Dendritic cell treated with granulocyte-macrophage colony-stimulating factor and Interleukin-4, amounts not matched to agents 40 ng/mL and 50 ng/mL, for 4 days (primary cell): ENCODE data around the gene MROH8.

Experiments used
- H3K27ac Mint-ChIP-seq: one replicate; pipeline ENCODE4 v1.8.0; 2022; ENCODE audit warnings: mild to moderate bottlenecking, mixed read lengths
- H3K27me3 Mint-ChIP-seq: one replicate; pipeline ENCODE4 v1.8.0; 2022; ENCODE audit warnings: mild to moderate bottlenecking, mixed read lengths
- H3K36me3 Mint-ChIP-seq: one replicate; pipeline ENCODE4 v1.8.0; 2022; ENCODE audit warnings: low read depth, mixed read lengths
- H3K4me1 Mint-ChIP-seq: one replicate; pipeline ENCODE4 v1.8.0; 2022; ENCODE audit warnings: low read depth, mixed read lengths
- H3K4me3 Mint-ChIP-seq: one replicate; pipeline ENCODE4 v1.8.0; 2022; ENCODE audit warnings: mild to moderate bottlenecking, moderate library complexity, mixed read lengths
- H3K9me3 Mint-ChIP-seq: one replicate; pipeline ENCODE4 v1.8.0; 2022; ENCODE audit warnings: mixed read lengths
- intact Hi-C: fragments of 100-400 bp; cut with micrococcal nuclease; formaldehyde crosslinking; loops from one replicate; pipeline ENCODE4 v1.15.0; 2022

Gene MROH8

GRCh38 chr20:37205794-37206193 lies 26.4 kb upstream of the MROH8 start:
- peaks cover 93% of the 10 kb centered on the region for H3K36me3 Mint-ChIP-seq
- no peaks in the 10 kb centered on the region for H3K27me3 Mint-ChIP-seq
- H3K9me3 Mint-ChIP-seq: no peaks in the 10 kb centered on the region
- intact Hi-C loops: no loop called here
- H3K4me1 Mint-ChIP-seq: no peaks in the 10 kb centered on the region
- no peak overlapping the region for H3K4me3 Mint-ChIP-seq
- H3K27ac Mint-ChIP-seq: no peak overlapping the region

GRCh38 chr20:37205130-37205529 lies 25.8 kb upstream of the MROH8 start:
- H3K27me3 Mint-ChIP-seq: no peaks in the 10 kb centered on the region
- intact Hi-C loops: no loop called here
- no peaks in the 10 kb centered on the region for H3K4me1 Mint-ChIP-seq
- H3K36me3 Mint-ChIP-seq: peaks cover 94% of the 10 kb centered on the region
- no peak overlapping the region for H3K27ac Mint-ChIP-seq
- H3K9me3 Mint-ChIP-seq: no peaks in the 10 kb centered on the region
- H3K4me3 Mint-ChIP-seq: no peak overlapping the region

- H3K4me1 Mint-ChIP-seq: no peaks in the 10 kb centered on the region
- peaks cover 96% of the 10 kb centered on the region for H3K36me3 Mint-ChIP-seq
- intact Hi-C loops: no loop called here
- no peaks in the 10 kb centered on the region for H3K9me3 Mint-ChIP-seq
- H3K4me3 Mint-ChIP-seq: no peak overlapping the region
- H3K27me3 Mint-ChIP-seq: no peaks in the 10 kb centered on the region
- H3K27ac Mint-ChIP-seq: no peak overlapping the region
Measured at GRCh38 chr20:37204056-37204455, 24.7 kb upstream of the MROH8 start.

GRCh38 chr20:37202267-37202943 lies 23.1 kb upstream of the MROH8 start:
- no peaks in the 10 kb centered on the region for H3K27me3 Mint-ChIP-seq
- no peak overlapping the region for H3K4me3 Mint-ChIP-seq
- intact Hi-C loops: loop anchor here (1.0 kb wide), 1 partner anchor 332 kb away; no protein-coding TSS in a partner anchor
- no peaks in the 10 kb centered on the region for H3K9me3 Mint-ChIP-seq
- H3K36me3 Mint-ChIP-seq: peaks cover 96% of the 10 kb centered on the region
- no peaks in the 10 kb centered on the region for H3K4me1 Mint-ChIP-seq
- H3K27ac Mint-ChIP-seq: no peak overlapping the region

- intact Hi-C loops: loop anchor here (1.0 kb wide), 1 partner anchor 333 kb away; no protein-coding TSS in a partner anchor
- peaks cover 4% of the 10 kb centered on the region for H3K4me1 Mint-ChIP-seq
- H3K27ac Mint-ChIP-seq: no peak overlapping the region
- H3K36me3 Mint-ChIP-seq: peaks cover 96% of the 10 kb centered on the region
- no peaks in the 10 kb centered on the region for H3K9me3 Mint-ChIP-seq
- no peak overlapping the region for H3K4me3 Mint-ChIP-seq
- H3K27me3 Mint-ChIP-seq: no peaks in the 10 kb centered on the region
Measured at GRCh38 chr20:37201827-37202162, 22.4 kb upstream of the MROH8 start.

GRCh38 chr20:37200926-37201826 lies 21.8 kb upstream of the MROH8 start:
- Mint-ChIP-seq H3K36me3 (peaks cover 99% of the 10 kb centered on the region), H3K27ac (no peak overlapping the region), H3K9me3 (no peaks in the 10 kb centered on the region), H3K4me1 (peaks cover 6% of the 10 kb centered on the region), H3K4me3 (no peak overlapping the region), H3K27me3 (no peaks in the 10 kb centered on the region)
- intact Hi-C loops: no loop called here

- Mint-ChIP-seq H3K27me3 (no peaks in the 10 kb centered on the region), H3K4me3 (no peak overlapping the region), H3K36me3 (peaks cover 94% of the 10 kb centered on the region), H3K4me1 (peaks cover 9% of the 10 kb centered on the region), H3K27ac (no peak overlapping the region), H3K9me3 (no peaks in the 10 kb centered on the region)
- intact Hi-C loops: no loop called here
Measured at GRCh38 chr20:37200376-37200775, 21.0 kb upstream of the MROH8 start.

GRCh38 chr20:37198932-37199660 lies 19.7 kb upstream of the MROH8 start:
- H3K27ac Mint-ChIP-seq: no peak overlapping the region
- peaks cover 89% of the 10 kb centered on the region for H3K36me3 Mint-ChIP-seq
- no peak overlapping the region for H3K4me3 Mint-ChIP-seq
- intact Hi-C loops: loop anchor here (10.0 kb wide), 1 partner anchor 186 kb away; no protein-coding TSS in a partner anchor
- no peaks in the 10 kb centered on the region for H3K9me3 Mint-ChIP-seq
- no peaks in the 10 kb centered on the region for H3K27me3 Mint-ChIP-seq
- H3K4me1 Mint-ChIP-seq: peaks cover 22% of the 10 kb centered on the region

GRCh38 chr20:37194621-37195417 lies 15.5 kb upstream of the MROH8 start:
- intact Hi-C loops: loop anchor here (2.0 to 10.0 kb wide), 2 partner anchors 190 to 340 kb away; no protein-coding TSS in a partner anchor

GRCh38 chr20:37193821-37194220 lies 14.5 kb upstream of the MROH8 start:
- peaks cover 82% of the 10 kb centered on the region for H3K36me3 Mint-ChIP-seq
- peaks cover 66% of the 10 kb centered on the region for H3K4me1 Mint-ChIP-seq
- H3K9me3 Mint-ChIP-seq: no peaks in the 10 kb centered on the region
- H3K27me3 Mint-ChIP-seq: no peaks in the 10 kb centered on the region
- intact Hi-C loops: loop anchor here (2.0 to 10.0 kb wide), 2 partner anchors 191 to 341 kb away; no protein-coding TSS in a partner anchor
- H3K27ac Mint-ChIP-seq: no peak overlapping the region
- no peak overlapping the region for H3K4me3 Mint-ChIP-seq

More at GRCh38 chr20:37194621-37195417, 15.5 kb upstream of the MROH8 start:
- Mint-ChIP-seq H3K27me3 (no peaks in the 10 kb centered on the region), H3K27ac (no peak overlapping the region), H3K4me3 (no peak overlapping the region), H3K36me3 (peaks cover 82% of the 10 kb centered on the region), H3K9me3 (no peaks in the 10 kb centered on the region), H3K4me1 (peaks cover 56% of the 10 kb centered on the region)

- Mint-ChIP-seq H3K9me3 (no peaks in the 10 kb centered on the region), H3K36me3 (peaks cover 82% of the 10 kb centered on the region), H3K4me1 (peaks cover 67% of the 10 kb centered on the region), H3K27ac (no peak overlapping the region), H3K4me3 (no peak overlapping the region), H3K27me3 (no peaks in the 10 kb centered on the region)
- intact Hi-C loops: loop anchor here (10.0 kb wide), 1 partner anchor 192 kb away; no protein-coding TSS in a partner anchor
Measured at GRCh38 chr20:37193226-37193625, 13.9 kb upstream of the MROH8 start.

GRCh38 chr20:37192137-37192854 lies 12.9 kb upstream of the MROH8 start:
- Mint-ChIP-seq H3K4me3 (no peak overlapping the region), H3K27ac (no peak overlapping the region), H3K4me1 (peaks cover 67% of the 10 kb centered on the region), H3K36me3 (peaks cover 81% of the 10 kb centered on the region), H3K9me3 (no peaks in the 10 kb centered on the region), H3K27me3 (no peaks in the 10 kb centered on the region)
- intact Hi-C loops: loop anchor here (10.0 kb wide), 1 partner anchor 193 kb away; no protein-coding TSS in a partner anchor
